Stimulated activated CD4-positive, alpha-beta T cell treated with anti-CD3 and anti-CD28 coated beads, Interleukin-1b, Interleukin-23, amount 100 ng/mL, for 4 hours (primary cell): ENCODE results near the gene SLC25A47.
"Not testable (repeated sequence)": the region's sequence is repeated elsewhere in the genome, so short reads cannot be mapped to it uniquely, and the experiment has no call there.

Experiments used
- DNase-seq, 2 donors: peaks; one replicate each; pipeline ENCODE4 v3.0.0-alpha.2; 2020; ENCODE audit warnings: low read depth in 2 of 2

Gene SLC25A47, protein sequence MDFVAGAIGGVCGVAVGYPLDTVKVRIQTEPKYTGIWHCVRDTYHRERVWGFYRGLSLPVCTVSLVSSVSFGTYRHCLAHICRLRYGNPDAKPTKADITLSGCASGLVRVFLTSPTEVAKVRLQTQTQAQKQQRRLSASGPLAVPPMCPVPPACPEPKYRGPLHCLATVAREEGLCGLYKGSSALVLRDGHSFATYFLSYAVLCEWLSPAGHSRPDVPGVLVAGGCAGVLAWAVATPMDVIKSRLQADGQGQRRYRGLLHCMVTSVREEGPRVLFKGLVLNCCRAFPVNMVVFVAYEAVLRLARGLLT

DNA sequence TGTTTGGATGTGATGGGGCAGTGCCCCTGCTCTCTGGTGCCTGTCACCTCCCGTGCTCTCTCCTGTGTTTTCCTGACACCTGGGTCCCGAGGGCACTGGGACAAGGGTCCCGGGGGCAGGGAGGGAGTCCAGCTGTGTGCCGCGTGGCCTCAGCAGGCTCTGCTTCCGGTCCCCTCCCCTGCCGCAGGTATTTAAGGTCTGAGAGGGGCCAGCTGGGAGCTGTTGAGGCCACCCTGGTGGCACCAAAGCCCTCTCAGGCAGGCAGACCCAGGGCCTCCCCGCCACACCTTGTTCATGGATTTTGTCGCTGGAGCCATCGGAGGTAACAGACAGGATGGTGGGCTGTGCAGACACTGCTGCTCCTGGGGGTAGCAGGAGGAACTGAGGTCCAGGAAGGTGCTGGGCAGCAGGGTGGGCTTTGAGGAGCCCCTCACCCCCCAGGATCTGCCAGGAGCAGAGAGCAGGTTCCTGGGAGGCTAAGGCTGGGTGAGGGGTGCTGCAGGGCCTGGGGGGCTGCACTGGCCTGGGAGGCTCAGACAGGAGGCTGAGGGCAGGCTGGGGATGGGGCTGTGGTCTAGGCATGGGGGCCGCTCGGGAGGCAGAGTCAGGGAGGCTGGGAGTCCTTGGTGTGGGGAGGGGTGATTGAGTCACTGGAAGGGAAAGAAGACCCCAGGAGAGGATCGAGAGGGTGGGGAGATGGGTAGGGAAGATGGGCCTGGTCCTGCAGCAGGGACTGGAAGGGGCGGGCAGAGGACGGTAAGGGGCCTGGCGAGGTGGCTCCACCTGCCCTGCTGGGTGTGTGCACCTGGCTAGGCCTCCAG is at the start of gene SLC25A47:
SLC25A47 (plus strand) TSS at position 219 of the 821 bp plus-strand sequence; CDS start at position 295, 76 bp downstream.
- DNase-seq: no peak

DNA sequence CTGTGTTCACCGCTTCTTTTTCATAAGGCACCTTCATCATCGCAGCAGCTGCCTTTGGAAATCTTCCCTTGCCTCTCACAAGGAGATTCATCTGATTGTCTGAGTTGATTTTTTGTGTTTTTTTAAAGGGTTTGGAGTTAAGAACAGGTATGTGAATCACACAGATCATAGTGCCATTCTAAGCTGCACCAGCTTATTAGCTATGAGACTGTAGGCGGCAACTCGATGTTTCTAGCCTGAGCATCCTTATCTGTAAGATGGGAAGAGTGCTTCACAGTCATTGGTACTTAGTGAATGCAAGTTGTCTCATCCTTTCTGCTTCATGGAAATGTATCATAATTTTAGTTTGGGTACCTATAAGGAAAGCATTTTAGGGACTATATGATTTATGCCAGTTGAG is 48.9 kb upstream of the SLC25A47 start:
- DNase-seq: no peak

DNA sequence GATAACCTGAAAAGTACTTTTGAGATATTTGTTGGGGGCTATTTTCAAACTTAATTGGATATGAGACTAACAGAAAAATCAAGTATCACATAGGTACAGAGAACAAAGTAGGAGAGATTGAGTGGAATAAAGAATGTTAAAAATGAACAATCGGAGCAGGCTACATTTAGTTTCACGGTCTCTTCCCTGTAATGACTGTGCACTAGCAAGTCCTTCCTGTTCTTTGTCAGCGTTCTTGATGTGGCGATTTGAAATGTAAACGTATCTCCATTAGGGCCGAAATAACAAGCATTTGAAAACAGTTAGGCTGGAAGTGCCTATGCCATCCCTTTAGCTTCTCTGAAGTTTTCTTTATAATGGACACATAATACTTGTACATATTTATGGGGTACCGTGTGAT is 47.9 kb upstream of the SLC25A47 start:
- DNase-seq: no peak

DNA sequence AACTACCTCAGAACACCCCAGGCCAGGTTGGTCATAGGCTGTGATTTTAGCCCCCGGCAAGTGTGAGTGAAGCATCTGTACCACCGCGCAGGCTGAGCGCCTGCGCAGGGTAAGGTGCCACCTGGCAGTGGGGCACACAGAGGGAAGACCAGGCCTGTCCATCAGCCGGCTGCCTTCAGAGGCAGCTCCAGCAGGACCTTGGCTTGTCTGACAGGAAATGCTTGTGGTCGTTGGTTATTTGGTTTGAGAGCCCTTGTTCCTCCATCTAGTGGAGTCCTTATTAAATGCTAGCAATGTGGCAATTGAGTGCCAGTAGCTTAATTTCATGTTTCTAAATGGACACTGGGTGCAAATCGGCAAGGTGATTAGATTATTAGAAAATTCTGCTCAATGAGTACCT is 44.4 kb upstream of the SLC25A47 start:
- no peak for DNase-seq

DNA sequence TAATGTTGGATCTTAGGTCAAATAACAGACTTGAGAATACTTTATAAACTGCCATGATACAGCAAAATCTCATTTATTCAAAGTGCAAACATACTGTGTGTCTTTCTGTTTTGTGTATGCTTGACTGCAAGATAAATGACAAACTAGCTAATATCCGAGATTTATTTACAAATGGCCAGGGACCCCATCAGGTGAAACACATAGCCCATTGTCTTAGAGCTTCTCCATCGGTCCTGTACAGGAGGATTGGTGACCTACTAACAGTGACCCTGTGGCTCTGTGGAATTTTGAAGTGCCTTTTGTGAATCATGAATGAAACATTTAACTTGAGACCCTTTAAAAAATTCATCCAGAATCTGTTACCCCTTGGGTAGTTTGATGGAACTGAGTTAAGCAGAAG is 44.0 kb upstream of the SLC25A47 start:
- no peak for DNase-seq

DNA sequence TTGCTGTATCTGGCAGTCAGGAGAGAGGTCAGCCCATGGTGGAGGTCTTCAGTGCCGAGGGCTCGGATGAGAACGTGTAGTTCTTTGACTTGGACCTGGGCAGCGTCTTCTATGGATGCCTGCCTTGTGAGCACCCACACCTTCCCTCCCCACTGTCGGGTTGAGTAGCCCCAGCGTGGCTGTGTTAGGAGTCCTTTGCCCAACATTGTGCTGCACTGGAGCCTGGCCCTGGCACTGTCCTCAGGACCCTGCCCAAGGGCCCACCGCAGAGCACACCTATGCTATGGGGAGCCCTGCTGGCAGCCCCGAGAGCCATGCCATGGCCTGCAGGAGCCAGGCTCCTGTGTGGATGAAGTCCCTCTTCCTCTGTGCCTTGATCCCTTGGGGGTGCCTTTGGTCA is 43.6 kb upstream of the SLC25A47 start:
- DNase-seq: no peak

DNA sequence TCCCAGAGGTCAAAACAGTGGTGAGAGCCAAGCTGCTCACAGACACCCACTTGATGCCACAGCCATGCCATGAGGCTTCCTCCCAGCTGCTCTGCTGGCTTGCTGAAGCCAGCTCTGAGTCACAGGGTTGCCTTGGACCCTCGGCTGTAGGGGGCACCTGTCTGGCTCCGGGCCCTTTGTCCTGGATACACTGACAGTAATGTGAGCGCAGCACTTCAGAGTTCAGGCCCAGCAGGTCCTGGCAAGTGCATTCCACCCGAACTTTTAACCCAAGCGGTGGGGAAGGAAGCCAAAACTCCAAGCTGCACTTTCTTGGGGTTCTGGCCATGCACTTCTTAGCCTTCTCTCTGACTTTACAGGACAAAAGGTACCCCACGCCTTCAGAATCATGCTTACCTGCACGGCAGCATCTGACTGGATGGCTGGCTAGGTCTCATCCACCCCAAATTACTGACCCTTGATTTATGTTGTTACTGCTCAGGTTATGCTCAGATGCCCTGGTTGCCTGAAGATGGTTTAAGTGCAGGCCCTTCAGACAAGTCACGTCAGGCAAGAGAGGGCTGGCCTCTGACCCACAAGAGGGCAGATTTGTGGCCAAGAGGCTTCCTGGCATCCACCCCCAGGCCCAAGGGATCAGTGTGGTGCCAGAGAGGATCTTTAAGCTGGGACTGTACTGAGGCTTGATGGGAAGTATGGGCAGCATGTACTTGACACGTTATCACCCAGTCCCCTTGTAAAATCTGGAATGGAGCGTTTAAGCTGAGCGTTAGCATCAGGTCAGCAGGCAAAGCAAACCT is 41.7 kb upstream of the SLC25A47 start:
- DNase-seq: no peak

DNA sequence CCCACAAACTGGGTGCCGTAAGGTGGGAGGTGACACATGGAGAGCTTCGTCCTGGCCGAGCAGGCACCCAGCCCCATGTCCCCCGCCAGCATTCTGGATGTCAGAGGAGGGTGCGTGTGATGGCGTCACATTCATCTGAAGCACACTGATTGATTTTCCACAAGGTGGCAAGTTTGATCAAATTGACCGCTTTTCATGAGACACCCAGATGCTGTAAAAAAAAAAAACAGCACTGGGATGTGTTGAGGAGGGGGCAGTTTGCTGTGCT is 41.1 kb upstream of the SLC25A47 start:
- no peak for DNase-seq

DNA sequence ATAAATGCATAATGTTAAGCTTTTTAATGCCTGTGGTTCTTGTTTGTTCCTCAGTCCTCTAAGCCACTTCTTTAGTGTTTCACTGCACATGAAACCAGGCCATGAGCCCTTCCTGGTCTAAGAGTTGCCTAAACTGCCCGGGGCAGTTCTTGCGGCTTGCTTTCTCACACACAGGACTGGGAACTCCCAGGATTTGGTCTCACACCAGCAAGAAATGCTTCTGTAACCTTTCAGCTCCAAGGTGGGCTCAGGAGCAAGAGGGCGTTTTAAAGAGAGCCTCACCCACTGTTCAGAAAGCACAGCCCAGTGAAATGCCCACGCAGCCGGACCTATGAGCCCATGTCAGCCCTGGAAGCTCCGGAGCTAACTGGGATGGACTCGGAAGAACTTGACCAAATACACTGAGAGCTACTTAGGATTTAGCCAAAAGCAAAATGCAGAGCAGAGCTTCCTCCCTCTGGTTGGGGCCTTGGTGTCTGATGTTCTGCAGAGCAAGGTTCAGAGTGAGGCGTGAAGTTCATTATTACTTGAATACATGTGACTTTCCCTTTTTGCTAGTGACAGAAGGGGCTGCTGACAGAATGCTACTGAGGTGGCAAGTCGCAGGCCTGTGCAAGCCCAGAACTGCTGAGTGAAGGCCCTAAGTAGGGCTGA is 40.2 kb upstream of the SLC25A47 start:
- no peak for DNase-seq

DNA sequence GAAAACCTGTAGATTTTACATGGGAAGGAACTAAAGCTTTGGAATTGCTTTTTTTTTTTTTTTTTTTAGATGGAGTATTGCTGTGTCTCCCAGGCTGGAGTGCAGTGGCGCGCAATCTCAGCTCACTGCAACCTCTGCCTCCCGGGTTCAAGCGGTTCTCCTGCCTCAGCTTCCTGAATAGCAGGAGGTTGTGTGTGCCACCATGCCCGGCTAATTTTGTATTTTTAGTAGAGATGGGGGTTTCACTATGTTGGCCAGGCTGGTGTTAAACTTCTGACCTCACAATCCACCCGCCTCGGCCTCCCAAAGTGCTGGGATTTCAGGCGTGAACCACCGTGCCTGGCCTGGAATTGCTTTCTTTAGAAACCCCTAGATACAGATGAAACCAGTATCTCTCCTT is 39.7 kb upstream of the SLC25A47 start:
- not testable (repeated sequence) for DNase-seq

DNA sequence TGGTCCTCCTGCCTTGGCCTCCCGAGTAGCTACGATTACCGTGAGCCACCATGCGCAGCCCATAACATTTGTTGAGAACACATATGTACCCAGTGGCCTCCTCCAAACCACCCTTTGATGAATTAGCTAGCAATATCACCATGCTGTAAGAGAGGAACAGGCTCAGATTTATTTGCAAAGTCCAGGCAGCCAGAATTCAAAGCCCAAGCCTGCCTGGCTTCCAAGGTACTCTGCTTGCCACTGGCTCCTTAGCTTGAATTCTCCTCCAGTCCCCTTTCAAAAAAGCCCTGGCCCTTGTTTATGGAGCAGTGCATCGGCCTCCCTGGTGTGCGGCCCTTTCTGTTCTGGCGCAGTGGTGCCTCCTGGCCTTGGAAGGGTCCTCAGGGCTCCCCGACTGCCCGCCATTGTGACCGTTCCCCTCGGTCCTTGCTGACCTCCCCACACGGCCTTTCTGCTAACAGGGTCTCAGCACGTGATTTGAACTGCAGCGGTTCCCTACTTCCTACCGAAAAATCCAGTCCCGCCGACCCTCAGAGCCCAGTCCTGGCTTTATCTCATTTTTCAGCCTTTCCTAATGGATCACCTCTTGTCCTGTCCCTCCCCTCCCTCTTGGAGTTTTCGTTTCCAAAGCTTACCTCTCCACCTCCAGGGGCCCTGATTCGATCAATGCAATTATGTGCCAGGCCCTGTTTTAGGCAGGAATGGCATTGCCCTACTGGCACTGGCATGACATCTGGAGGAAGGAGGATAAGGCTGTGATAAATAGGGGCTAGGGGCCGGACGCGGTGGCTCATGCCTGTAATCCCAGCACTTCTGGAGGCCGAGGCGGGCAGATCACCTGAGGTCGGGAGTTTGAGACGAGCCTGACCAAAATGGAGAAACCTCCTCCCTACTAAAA is 38.9 kb upstream of the SLC25A47 start:
- DNase-seq: no peak

DNA sequence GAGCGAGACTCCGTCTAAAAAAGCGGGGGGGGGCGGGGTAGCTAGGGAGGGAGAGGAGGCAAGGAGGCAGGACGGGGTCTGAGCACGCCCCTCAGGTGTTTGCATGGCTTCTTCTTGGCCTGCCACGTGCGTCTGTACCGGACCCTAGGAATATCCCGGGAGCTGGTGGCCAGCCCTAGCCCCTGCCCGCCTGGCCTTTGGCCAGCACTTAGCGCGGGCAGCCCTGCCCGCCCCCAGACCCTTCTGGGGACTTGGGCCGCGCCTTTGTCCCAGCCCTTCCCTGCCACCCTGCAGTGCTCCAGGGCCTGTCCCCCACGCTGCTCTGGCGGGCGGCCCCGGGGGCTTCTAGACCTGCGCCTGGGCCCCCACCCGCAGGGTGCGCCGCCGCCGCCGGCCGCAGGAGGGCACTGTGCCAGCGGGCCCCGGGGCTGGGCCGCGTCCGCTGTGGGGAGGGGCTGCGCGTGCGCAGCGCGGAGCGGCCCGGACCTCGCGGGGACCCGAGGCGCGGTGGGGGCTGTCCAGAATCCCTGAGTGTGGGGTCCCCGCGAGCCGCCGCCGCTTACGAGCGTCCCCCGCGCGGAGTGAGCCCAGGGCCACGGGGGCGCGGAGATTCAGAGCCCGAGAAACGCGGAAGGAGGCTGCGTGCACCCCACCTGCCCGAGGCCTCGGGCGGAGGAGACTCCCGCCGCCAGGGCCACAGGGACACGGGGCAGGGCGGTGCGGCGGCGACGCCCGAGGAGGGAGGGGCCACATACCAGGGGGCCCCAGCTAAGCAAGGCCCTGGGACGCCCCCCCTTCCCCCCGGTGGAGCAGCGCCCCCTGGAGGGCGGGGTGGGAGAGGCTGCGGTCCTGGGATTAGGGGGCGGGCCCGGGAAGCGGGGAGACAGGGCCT is 37.9 kb upstream of the SLC25A47 start:
- peak; percentile 71 to 79 for DNase-seq

DNA sequence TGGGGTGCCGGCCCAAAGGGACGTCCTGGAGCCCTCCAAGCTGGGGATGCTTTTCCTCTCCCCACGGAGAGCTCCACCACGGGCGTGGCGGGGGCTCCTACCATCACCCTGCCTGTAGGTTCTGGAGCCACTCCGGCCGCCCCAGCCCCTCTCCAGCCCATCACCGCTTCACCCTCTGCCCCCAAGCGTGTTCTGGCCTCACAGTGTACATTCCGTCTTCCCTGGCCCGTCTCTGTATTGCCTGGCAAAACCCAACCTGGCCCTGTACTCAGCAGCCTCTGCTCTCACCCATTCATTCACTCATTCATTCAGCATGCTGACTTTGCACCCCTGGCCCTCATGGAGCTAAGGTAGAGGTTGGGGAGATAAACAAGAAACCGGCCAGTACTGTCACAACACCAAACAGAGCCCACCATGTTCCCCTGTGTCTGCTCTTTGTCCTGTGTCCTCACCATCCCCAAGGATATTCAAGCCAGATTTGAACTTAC is 37.2 kb upstream of the SLC25A47 start:
- DNase-seq: no peak

DNA sequence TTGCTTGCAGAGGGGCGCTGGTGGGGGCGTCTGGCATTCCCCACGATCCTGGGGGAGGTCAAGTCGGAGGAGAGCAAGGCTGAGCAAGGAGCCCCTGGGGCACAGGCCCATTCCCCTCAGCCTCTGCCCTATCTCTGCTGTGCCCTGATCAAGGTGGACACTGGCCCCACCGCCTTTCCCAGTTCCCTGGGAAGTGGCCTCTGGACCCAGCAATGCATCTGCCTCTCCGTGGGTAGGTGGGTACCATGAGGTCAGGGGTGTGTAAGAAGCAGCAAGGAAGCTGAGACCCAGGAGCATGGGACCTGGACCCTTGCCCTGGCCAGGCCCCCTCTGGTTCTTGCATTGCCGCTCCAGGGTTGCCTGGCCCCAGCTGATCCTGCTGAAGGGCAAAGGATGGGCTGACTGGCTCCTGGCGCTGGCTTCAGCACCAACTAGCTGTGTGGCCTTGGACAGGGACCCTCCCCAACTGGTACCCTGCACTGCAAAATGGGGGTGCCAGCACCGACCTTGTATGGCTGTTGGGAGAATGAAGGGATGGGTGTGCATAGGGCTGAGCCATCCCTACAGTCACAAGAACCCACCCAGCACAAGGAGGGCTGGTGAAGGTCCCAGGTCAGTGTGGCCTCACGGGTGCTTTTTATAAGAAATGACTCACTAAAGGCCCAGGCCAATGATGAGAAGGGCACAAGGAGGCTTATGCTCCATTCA is 36.5 kb upstream of the SLC25A47 start:
- DNase-seq: no peak

DNA sequence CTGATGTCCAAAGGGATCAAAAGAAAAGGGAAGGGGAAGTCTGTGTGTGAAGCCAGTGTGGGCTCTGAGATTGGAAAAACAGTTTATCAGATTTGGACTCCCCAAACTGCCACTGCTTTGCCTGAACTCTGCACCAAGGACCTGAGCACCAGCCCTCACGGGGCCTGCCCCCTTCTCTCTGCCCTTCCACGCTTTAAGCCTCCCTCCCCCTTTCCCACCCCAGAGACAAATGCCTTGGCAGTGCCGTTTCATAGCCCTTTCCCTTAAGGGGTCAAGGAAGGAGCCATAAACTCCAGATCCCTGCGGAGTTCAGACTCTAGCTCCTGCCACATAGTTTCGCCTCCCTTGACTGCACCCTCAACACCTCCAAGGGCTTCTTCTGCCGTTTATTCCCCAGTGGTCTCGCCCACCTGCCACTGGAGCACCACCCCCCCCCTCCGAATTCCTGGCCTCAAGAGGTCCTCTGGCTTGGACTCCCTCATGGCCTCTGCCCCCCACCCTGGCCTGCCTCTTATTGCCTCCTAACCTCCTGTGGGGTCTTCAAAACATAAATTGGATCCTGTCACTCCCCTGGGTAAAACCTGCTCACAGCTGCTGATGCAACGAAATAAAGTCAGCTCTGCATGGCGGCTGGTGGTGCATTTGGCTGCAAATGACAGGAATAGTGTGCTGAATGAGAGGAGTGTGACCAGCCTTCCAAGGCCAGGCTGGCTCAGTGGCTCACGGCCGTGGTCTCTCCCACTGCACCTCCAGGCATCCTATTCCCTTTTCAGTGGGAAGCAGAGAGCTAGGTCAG is 35.7 kb upstream of the SLC25A47 start:
- no peak for DNase-seq

DNA sequence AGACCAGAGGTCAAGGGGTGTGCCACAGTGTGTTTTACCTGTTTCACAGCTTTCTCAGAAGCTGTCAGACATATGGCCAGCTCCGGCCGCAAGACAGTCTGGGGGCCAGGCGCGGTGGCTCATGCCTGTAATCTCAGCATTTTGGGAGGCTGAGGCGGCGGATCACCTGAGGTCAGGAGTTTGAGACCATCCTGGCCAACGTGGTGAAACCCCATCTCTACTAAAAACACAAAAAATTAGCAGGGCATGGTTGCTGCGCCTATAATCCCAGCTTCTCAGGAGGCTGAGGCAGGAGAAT is 35.2 kb upstream of the SLC25A47 start:
- DNase-seq: not testable (repeated sequence)

DNA sequence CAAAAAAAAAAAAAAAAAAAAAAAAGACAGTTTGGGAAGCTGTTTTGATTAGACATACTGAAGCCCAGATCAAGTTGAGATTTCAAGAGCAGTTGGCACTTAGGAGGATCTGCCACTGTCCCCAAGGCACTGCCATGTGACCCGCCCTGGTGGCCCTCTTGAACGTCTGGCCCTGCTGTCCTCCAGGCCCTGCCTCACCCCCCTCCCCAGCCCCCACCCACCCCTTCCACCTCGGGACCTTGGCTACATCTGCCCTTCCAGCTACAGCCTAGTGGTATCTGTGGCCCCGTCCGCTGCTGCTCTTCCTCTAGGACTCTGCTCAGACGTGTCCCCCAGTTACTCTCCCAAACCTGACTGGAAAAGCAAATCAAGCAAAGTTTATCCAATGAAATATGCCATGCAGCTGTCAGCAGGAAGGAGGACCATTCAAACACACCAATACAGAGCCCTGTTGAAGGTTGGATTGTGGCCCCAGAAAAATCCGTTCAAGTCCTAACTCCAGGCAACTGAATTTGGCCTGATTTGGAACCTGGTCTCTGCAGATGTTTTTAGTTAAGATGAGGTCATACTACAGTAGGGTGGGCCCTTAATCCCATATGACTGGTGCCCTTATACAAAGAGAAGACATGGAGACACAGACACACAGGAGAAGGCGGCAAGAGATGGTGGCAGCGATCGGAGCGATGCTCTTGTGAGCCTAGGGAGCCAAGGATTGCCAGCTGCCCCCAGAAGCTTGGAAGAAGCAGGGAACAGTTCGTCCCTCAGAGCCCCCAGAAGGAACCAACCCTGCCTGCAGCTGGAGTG is 34.6 kb upstream of the SLC25A47 start:
- no peak for DNase-seq
